HEK293 (cell line): ENCODE measurements around the gene SCAMP3.

Experiments used
- BCL11A ChIP-seq: fragments of 450-650 bp; formaldehyde crosslinking; IDR thresholded peaks from 2 replicates; pipeline ENCODE4 v1.5.1; 2016; ENCODE audit warnings: low read depth, missing biosample characterization, missing genetic modification characterization
- BCL6B ChIP-seq: fragments of 450-650 bp; formaldehyde crosslinking; IDR thresholded peaks from 2 replicates; pipeline ENCODE4 v1.5.1; 2017; ENCODE audit warnings: missing biosample characterization, missing genetic modification characterization
- HOXC10 ChIP-seq: sonication (generic); formaldehyde crosslinking; IDR thresholded peaks from 2 replicates; pipeline ENCODE4 v1.8.1; 2023; ENCODE audit warnings: mild to moderate bottlenecking, missing genetic modification reagents
- KLF16 ChIP-seq: fragments of 450-650 bp; formaldehyde crosslinking; IDR thresholded peaks from 2 replicates; pipeline ENCODE4 v1.5.1; 2017; ENCODE audit warnings: missing biosample characterization, missing genetic modification characterization
- MZF1 ChIP-seq: fragments of 450-650 bp; formaldehyde crosslinking; IDR thresholded peaks from 2 replicates; pipeline ENCODE4 v1.5.1; 2017; ENCODE audit warnings: missing biosample characterization, missing genetic modification characterization, borderline replicate concordance
- SP2 ChIP-seq: fragments of 450-650 bp; formaldehyde crosslinking; IDR thresholded peaks from 2 replicates; pipeline ENCODE4 v1.5.1; 2016; ENCODE audit warnings: missing biosample characterization, missing genetic modification characterization
- WT1 ChIP-seq: fragments of 450-650 bp; formaldehyde crosslinking; IDR thresholded peaks from 2 replicates; pipeline ENCODE4 v1.5.1; 2016; ENCODE audit warnings: missing biosample characterization, missing genetic modification characterization
- YY2 ChIP-seq: fragments of 450-650 bp; formaldehyde crosslinking; IDR thresholded peaks from 2 replicates; pipeline ENCODE4 v1.5.1; 2016; ENCODE audit warnings: missing biosample characterization, missing genetic modification characterization
- ZBTB11 ChIP-seq: fragments of 450-650 bp; formaldehyde crosslinking; conservative IDR thresholded peaks from 2 replicates; pipeline ENCODE4 v1.5.1; 2016; ENCODE audit warnings: low read depth, missing biosample characterization, missing genetic modification characterization
- ZBTB21 ChIP-seq: fragments of 450-650 bp; formaldehyde crosslinking; IDR thresholded peaks from 2 replicates; pipeline ENCODE4 v1.5.1; 2017; ENCODE audit warnings: missing biosample characterization, missing genetic modification characterization
- ZBTB48 ChIP-seq: fragments of 450-650 bp; formaldehyde crosslinking; IDR thresholded peaks from 2 replicates; pipeline ENCODE4 v1.5.1; 2016; ENCODE audit warnings: missing biosample characterization, missing genetic modification characterization
- ZNF10 ChIP-seq: fragments of 450-650 bp; formaldehyde crosslinking; IDR thresholded peaks from 2 replicates; pipeline ENCODE4 v1.5.1; 2017; ENCODE audit warnings: missing biosample characterization, missing genetic modification characterization
- ZNF175 ChIP-seq: fragments of 450-650 bp; formaldehyde crosslinking; IDR thresholded peaks from 2 replicates; pipeline ENCODE4 v1.5.1; 2016; ENCODE audit warnings: missing biosample characterization, missing genetic modification characterization
- ZNF221 ChIP-seq: fragments of 450-650 bp; formaldehyde crosslinking; IDR thresholded peaks from 2 replicates; pipeline ENCODE4 v1.5.1; 2017; ENCODE audit warnings: missing biosample characterization, missing genetic modification characterization, borderline replicate concordance
- ZNF302 ChIP-seq: fragments of 450-650 bp; formaldehyde crosslinking; IDR thresholded peaks from 2 replicates; pipeline ENCODE4 v1.5.1; 2016; ENCODE audit warnings: missing biosample characterization, missing genetic modification characterization, low read depth
- ZNF311 ChIP-seq: fragments of 450-650 bp; formaldehyde crosslinking; IDR thresholded peaks from 2 replicates; pipeline ENCODE4 v1.5.1; 2017; ENCODE audit warnings: missing biosample characterization, missing genetic modification characterization, borderline replicate concordance
- ZNF350 ChIP-seq: fragments of 450-650 bp; formaldehyde crosslinking; IDR thresholded peaks from 2 replicates; pipeline ENCODE4 v1.5.0; 2017; ENCODE audit warnings: missing biosample characterization, mild to moderate bottlenecking, missing genetic modification characterization
- ZNF391 ChIP-seq: fragments of 450-650 bp; formaldehyde crosslinking; IDR thresholded peaks from 2 replicates; pipeline ENCODE4 v1.5.1; 2016; ENCODE audit warnings: low read depth, missing biosample characterization, missing genetic modification characterization, borderline replicate concordance
- ZNF394 ChIP-seq: fragments of 450-650 bp; formaldehyde crosslinking; IDR thresholded peaks from 2 replicates; pipeline ENCODE4 v1.5.1; 2016; ENCODE audit warnings: missing biosample characterization, missing genetic modification characterization, mild to moderate bottlenecking, moderate library complexity, borderline replicate concordance
- ZNF501 ChIP-seq: fragments of 450-650 bp; formaldehyde crosslinking; IDR thresholded peaks from 2 replicates; pipeline ENCODE4 v1.5.1; 2016; ENCODE audit warnings: missing biosample characterization, missing genetic modification characterization
- ZNF580 ChIP-seq: fragments of 450-650 bp; formaldehyde crosslinking; IDR thresholded peaks from 2 replicates; pipeline ENCODE4 v1.5.1; 2016; ENCODE audit warnings: missing biosample characterization, missing genetic modification characterization
- ZNF585B ChIP-seq: fragments of 450-650 bp; formaldehyde crosslinking; IDR thresholded peaks from 2 replicates; pipeline ENCODE4 v1.5.1; 2016; ENCODE audit warnings: missing biosample characterization, missing genetic modification characterization
- ZNF843 ChIP-seq: fragments of 450-650 bp; formaldehyde crosslinking; IDR thresholded peaks from 2 replicates; pipeline ENCODE4 v1.5.1; 2016; ENCODE audit warnings: missing biosample characterization, missing genetic modification characterization
- ZXDB ChIP-seq: fragments of 450-650 bp; formaldehyde crosslinking; IDR thresholded peaks from 2 replicates; pipeline ENCODE4 v1.5.1; 2016; ENCODE audit warnings: missing biosample characterization, missing genetic modification characterization
- TF ChIP-seq, protein P1 (sequence below): fragments of 450-650 bp; formaldehyde crosslinking; IDR thresholded peaks from 2 replicates; pipeline ENCODE4 v1.5.1; 2016; ENCODE audit warnings: missing biosample characterization, missing genetic modification characterization
- TF ChIP-seq, protein P2 (sequence below): fragments of 450-650 bp; formaldehyde crosslinking; IDR thresholded peaks from 2 replicates; pipeline ENCODE4 v1.5.1; 2016; ENCODE audit warnings: missing biosample characterization, missing genetic modification characterization
- TF ChIP-seq, protein P3 (sequence below): fragments of 450-650 bp; formaldehyde crosslinking; IDR thresholded peaks from 2 replicates; pipeline ENCODE4 v1.5.1; 2016; ENCODE audit warnings: missing biosample characterization, missing genetic modification characterization

SCAMP3 gene

DNA sequence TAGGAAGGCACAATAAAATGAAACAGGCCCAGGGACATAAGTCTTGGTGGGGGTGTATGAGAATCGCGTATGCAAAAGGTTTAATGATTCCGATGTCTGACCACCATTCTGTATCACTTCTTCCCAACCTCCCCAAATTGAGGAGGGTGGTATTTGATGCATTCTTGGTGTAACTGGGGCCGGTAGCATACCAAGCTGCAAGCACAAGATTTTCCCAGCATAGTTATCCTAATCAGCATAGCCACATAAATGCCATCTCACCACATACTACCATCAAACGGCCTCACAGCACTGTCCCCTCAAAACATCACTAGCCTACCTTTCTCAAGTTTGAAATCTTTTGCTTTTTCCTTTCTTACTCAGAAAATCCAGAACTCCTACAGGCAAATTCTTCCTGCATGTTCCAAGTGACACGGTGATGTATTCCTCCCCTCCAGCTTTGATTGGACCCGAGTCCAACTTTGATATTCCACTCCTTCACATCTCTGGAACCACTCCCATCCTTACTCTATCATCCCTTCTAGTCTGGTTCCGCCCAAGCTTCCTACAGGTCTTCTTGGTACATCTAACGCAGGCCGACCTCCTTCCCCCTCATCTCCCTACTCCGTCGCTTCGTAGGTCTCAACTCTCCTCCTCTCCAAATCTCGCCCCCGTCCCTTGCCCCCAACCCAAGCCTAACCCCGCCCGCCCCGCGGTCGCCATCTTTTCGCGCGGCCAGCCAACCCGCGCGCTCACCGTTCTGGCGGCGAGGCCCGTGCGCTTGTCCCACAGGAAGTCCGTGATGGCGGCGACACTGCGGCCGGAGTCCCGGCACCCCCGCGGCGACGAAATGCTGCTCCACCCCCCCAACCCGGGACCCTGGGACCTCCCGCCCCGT, 10.5 kb upstream of the SCAMP3 start (continued):
- TF ChIP-seq ZBTB11 (tag by site-specific recombination) (peak; percentile 65), MZF1 (no peak), ZNF311 (tag by site-specific recombination) (no peak), ZBTB21 (tag by site-specific recombination) (no peak), KLF16 (tag by site-specific recombination) (0 out of 2 replicates have a peak, but pooled peaks have one; percentile 28), ZNF221 (tag by site-specific recombination) (no peak), HOXC10 (CRISPR knock-in tag) (0 out of 2 replicates have a peak, but pooled peaks have one; percentile 44), SP2 (tag by site-specific recombination) (peak; percentile 83; the same call in 1 of the 2 replicates), BCL6B (tag by site-specific recombination) (no peak), ZNF350 (tag by site-specific recombination) (no peak), ZNF843 (0 out of 2 replicates have a peak, but pooled peaks have one; percentile 9), WT1 (tag by site-specific recombination) (peak; percentile 17; the same call in 1 of the 2 replicates), YY2 (tag by site-specific recombination) (peak; percentile 89), ZNF391 (tag by site-specific recombination) (no peak), ZNF501 (tag by site-specific recombination) (0 out of 2 replicates have a peak, but pooled peaks have one; percentile 22), ZNF394 (no peak), ZBTB48 (tag by site-specific recombination) (peak; percentile 68), ZNF302 (tag by site-specific recombination) (no peak), ZXDB (tag by site-specific recombination) (0 out of 2 replicates have a peak, but pooled peaks have one; percentile 66), ZNF585B (peak; percentile 83), ZNF580 (tag by site-specific recombination) (no peak), BCL11A (tag by site-specific recombination) (no peak), ZNF10 (tag by site-specific recombination) (no peak), ZNF175 (0 out of 2 replicates have a peak, but pooled peaks have one; percentile 34)
- TF ChIP-seq, protein P1, sequence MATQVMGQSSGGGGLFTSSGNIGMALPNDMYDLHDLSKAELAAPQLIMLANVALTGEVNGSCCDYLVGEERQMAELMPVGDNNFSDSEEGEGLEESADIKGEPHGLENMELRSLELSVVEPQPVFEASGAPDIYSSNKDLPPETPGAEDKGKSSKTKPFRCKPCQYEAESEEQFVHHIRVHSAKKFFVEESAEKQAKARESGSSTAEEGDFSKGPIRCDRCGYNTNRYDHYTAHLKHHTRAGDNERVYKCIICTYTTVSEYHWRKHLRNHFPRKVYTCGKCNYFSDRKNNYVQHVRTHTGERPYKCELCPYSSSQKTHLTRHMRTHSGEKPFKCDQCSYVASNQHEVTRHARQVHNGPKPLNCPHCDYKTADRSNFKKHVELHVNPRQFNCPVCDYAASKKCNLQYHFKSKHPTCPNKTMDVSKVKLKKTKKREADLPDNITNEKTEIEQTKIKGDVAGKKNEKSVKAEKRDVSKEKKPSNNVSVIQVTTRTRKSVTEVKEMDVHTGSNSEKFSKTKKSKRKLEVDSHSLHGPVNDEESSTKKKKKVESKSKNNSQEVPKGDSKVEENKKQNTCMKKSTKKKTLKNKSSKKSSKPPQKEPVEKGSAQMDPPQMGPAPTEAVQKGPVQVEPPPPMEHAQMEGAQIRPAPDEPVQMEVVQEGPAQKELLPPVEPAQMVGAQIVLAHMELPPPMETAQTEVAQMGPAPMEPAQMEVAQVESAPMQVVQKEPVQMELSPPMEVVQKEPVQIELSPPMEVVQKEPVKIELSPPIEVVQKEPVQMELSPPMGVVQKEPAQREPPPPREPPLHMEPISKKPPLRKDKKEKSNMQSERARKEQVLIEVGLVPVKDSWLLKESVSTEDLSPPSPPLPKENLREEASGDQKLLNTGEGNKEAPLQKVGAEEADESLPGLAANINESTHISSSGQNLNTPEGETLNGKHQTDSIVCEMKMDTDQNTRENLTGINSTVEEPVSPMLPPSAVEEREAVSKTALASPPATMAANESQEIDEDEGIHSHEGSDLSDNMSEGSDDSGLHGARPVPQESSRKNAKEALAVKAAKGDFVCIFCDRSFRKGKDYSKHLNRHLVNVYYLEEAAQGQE (tag by site-specific recombination): peak; percentile 23; the same call in 1 of the 2 replicates
- TF ChIP-seq, protein P2, sequence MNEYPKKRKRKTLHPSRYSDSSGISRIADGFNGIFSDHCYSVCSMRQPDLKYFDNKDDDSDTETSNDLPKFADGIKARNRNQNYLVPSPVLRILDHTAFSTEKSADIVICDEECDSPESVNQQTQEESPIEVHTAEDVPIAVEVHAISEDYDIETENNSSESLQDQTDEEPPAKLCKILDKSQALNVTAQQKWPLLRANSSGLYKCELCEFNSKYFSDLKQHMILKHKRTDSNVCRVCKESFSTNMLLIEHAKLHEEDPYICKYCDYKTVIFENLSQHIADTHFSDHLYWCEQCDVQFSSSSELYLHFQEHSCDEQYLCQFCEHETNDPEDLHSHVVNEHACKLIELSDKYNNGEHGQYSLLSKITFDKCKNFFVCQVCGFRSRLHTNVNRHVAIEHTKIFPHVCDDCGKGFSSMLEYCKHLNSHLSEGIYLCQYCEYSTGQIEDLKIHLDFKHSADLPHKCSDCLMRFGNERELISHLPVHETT (tag by site-specific recombination): peak; percentile 57; the same call in 1 of the 2 replicates
- TF ChIP-seq, protein P3, sequence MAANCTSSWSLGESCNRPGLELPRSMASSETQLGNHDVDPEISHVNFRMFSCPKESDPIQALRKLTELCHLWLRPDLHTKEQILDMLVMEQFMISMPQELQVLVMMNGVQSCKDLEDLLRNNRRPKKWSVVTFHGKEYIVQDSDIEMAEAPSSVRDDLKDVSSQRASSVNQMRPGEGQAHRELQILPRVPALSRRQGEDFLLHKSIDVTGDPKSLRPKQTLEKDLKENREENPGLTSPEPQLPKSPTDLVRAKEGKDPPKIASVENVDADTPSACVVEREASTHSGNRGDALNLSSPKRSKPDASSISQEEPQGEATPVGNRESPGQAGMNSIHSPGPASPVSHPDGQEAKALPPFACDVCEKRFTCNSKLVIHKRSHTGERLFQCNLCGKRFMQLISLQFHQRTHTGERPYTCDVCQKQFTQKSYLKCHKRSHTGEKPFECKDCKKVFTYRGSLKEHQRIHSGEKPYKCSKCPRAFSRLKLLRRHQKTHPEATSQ (tag by site-specific recombination): 0 out of 2 replicates have a peak, but pooled peaks have one; percentile 30
